Muscle of arm (tissue), 14 donors: ENCODE measurements around the gene EPHB6. TPM values are rescaled to one million over a fixed set of nuclear protein-coding genes. Genes with fewer than 3 reads are reported as not detected.

ENCODE experiments used
- DNase-seq: peaks from one replicate; pipeline ENCODE4 v3.0.0-alpha.2; 2013
- long read RNA-seq, 11 donors: transcript quantifications; one replicate each; lab custom pipeline, GENCODE V29; 2026
- polyA plus RNA-seq, 12 donors: library from polyadenylated mRNA; unstranded; fragments of 120-200 nt; gene quantifications; one replicate each; pipeline ENCODE4 v1.2.1, GENCODE V29; 2013; ENCODE audit not compliant: insufficient read length in 12 of 12

EPHB6 gene
- 10 to 100 TPM in 3 of 12 donors, 1 to 10 TPM in 8, not detected in 1; 2.1 to 34.3 (median 5.1) TPM for polyA plus RNA-seq
- long read RNA-seq, donor 1, result 0 reads
- long read RNA-seq, donor 2, result 0 reads
- long read RNA-seq, donor 3, result 0 reads
- long read RNA-seq, donor 4, result 0 reads
- long read RNA-seq, donor 5, result 0 reads
- long read RNA-seq, donor 6, result 0 reads
- long read RNA-seq, donor 7, result 0 reads
- long read RNA-seq, donor 8, result 0 reads
- long read RNA-seq, donor 9, result 0 reads
- long read RNA-seq, donor 10, result 0 reads
- long read RNA-seq, donor 11, result 0 reads

DNA sequence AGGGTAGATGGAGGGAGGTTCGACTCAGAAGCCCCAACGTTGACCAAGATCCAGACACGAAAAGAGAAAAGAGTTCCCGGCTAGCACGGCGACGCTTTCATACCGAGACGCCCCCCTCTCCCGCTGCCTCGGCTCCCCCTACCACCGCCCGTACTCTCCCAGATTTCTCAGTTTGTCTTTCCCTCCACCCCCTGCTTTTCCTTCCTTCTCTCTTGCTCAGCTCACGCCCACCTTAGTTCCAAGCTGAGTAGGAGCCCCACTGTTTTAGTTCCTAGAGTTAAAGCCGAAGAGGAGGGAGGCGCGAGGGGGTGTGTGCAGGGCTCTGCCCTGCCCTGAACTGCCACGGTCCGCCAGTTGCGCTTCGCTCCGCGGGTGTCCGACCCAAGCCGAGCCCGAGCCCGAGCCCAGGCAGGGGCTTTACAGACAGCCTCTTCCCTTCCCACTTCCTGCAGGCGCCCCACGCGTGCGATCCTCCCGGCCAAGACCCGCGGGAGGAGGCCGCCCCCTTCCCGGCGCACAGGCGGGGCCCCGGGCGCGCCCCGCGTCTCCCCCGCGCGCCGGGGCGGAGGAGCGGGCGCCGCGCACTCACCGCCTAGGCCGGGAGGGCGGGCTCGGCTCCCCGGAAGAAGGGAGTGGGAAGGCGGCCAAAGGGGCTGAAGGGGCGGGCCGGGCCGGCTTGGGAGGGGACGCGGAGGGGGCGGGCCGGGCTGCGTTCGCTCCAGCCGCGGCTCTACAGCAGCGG, at the start of gene EPHB6:
EPHB6 (plus strand) TSS at position 705 of the 742 bp plus-strand sequence. CDS start 8,152 bp downstream, outside the sequence.
- peak; percentile 83 for DNase-seq

DNA sequence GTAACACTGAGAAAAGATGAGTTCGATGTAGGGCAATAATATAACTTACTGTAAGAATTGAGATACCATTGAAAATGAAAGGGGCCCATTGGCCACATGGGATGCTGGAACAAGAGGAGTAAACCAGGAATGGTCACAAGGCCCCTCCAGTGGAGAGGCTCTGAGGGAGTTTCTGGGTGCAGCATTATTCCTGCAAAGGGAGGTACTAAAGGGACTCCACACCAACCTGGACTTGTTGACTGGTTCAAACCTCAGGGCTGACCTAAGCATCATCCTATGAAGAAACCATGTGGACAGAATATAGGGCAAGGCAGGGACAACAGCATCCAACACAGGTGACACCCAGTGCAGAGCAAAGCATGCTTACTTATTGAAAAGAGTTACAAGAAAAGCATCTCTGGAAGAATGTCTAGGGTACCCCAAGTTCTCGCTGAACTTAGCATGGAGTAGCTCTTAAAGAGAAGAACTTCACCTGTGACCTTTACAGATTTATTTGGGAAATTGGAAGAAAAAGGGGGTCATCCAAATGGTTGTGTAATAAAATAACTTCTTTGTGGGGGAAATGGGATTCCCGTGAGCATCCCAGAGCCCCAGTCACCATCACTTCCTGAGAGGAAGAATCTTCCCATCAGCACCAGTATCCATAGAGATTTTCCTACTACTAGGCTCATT, 49.4 kb upstream of the EPHB6 start:
- no peak for DNase-seq

DNA sequence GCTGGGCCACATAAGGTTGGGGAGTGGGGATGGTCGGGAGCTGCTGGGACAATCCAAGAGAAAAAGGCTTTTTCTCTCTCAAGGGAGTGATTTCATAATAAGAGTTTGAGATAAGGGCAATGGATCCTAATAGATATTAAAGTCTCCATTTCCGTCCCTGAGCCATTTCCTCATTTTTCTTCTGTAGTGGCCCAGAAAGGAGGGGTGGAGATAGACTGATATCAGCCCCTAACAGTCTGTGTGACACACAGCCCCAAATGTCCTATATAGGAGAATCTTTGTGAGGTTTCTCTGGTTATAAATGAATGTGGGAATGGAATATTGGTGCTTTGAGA, 48.9 kb upstream of the EPHB6 start:
- DNase-seq, result no peak

DNA sequence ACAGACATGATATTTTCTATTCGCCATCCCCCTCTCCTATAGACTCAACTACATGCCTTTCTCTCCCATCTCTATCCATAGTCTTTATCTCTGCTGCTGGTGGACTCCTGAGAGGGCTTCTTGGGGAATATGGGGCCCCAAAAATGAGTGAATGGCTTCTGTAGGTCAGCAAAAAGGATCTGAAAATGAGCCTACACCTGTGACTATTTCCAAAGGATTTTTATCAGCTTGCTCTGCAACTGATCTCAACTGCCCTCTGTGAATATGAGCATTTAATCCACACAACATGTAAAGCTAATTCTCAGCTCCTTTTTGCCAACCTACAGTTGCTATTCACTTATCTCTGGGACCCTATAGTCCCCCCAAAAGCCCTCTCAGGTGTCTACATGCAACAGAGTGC, 47.9 kb upstream of the EPHB6 start:
- no peak for DNase-seq

GRCh38 chr7:142807855-142808460, 46.9 kb upstream of the EPHB6 start:
- no peak for DNase-seq

- no peak for DNase-seq
Observed at GRCh38 chr7:142808461-142808801, 46.4 kb upstream of the EPHB6 start.

DNA sequence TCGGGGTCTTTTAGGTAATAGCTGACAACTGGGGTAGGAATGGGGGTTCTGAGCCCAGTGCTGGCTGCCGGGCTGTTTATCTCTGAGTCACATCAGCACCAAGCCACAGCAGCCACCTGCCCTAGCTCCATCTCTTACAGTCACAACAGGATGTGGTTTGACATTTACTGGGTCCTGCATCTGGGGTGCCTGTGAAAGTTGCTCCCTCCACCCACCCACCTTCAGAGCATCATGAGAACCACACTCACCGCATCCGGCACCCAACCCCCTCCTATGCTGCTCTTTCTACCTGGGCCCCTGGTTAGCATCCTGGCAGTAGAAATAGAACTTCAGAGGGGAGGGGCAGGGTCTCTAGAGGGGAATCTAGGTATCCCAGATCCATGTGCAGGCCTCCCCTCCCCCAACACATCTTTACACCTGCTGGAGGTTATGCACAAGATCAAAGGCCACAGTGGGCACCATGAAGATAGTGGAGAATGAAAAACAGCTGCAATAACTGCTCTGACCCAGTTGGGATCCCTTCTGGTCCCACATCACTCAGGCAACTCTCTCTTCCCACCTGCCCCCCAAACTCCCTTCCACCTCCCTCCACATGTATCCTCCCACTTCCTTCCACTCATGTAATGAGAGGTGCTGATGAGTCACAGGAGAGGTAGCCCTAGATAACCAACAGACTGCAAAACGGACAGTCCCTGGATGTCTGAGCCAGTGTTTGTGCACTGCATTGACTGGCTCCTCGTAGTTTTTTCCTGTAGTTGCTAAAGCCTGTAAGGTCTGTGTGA, 45.9 kb upstream of the EPHB6 start:
- no peak for DNase-seq

GRCh38 chr7:142809671-142810070, 45.2 kb upstream of the EPHB6 start:
- no peak for DNase-seq

GRCh38 chr7:142811154-142811737, 43.6 kb upstream of the EPHB6 start:
- no peak for DNase-seq

DNA sequence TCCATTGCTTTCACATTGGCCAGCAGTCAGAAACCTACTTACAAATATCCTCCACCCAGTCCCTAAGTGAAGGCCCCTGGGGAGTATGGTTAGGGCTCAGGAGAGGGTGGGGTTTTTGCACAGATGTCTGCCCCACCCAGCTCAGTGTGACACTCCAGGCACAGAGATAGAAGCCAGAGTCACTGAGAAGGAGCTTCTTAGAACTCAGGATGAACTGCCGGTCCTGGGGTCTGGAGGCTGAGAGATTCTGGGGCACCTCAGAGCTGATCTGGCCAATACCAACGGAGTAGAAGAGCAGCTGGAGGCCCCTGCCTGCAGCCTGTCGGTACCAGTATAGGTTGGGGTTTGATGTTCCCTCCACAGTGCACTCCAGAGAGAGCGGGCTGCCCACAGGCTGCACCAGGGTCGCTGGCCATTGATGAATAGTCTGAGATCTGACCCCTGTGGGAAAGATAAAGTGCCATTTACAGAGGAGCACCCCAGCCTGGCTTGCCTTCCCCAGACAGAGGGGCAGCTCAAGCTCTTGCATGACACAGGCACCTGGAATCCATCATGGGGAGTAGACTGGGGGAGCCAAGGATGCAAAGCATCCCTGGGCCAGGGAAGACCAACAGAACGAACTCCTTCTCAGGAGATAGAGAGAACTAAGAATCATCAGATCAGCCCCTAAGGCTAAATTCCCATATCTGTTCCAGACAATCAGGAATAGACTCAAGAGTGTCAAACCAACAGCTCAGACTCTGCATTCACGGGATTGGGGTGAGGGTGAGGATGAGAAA, 42.2 kb upstream of the EPHB6 start:
- no peak for DNase-seq

GRCh38 chr7:142813226-142813625, 41.6 kb upstream of the EPHB6 start:
- DNase-seq, result no peak

DNA sequence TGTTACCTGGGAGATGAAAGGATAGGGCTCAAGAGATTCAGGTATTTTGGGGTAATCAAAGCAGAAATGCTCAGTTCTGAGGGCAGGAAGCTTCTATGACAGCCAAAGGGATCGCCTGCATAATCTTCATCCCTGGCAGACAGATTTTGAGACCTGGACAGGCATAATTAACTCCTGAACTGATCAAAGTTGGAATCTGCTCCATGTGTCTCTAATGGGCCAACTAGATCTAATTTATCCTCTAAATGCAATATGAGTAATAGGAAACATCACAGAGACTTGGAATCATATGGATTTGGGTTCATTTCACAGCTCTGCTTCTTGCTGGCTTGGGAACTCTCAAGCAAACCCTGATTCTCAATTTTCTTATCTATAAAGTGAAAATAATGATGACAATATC, 41.2 kb upstream of the EPHB6 start:
- no peak for DNase-seq

DNA sequence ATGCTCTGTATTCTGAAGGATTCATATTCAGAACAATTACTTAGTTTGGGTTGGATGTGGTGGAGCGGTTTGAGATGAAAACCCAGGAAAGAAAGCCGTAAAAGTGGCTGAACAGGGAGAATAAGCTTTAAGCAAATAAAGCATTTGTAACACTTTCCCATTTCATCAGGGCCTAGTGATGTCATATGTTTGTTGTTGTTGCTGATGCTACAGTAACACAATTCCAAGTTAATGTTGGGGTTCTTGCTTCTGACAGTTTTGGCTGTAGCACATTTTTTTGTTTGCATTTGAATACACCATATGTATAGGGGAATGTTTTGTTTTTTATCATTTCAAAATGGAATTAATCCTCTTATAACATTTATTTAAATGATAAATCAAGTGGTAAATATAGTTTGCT, 40.4 kb upstream of the EPHB6 start:
- no peak for DNase-seq

DNA sequence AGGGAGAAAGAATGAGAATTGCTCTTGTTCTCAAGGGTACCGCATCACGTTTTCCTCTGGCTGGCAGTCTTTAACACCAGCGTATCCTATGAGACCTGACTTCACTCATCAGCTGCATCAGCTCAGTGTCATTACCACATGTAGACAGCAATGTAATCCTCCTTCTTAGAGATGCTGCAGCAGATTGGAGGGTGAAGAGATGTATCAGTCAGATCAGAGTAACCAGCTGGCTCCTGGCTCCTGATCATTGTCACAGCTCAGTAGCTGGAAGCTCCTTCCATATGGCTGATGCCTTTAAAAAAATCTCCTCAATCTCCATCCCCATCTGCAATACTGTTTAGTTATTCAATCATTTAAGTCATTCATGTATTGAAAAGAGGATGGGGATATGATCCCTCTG, 39.7 kb upstream of the EPHB6 start:
- DNase-seq, result no peak

GRCh38 chr7:142817506-142817905, 37.4 kb upstream of the EPHB6 start:
- DNase-seq, result no peak

GRCh38 chr7:142819530-142819929, 35.3 kb upstream of the EPHB6 start:
- no peak for DNase-seq

DNA sequence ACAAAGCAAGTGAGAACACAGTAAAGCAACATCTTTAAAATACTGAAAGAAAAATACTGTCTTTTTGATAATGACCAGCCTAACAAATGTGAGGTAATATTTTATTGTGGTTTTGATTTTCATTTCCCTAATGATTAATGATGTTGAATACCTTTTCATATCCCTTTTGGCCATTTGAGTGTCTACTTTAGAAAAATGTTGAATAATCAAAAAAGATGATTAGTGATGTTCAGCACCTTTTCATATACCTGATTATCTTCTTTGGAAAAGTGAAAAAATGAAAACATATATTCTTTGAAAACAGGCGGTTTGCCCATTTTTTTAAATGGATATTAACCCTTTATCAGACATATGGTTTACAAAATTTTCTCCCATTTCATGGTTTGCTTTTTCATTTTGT, 32.2 kb upstream of the EPHB6 start:
- DNase-seq, result no peak

- DNase-seq, result no peak
Observed at GRCh38 chr7:142827951-142828500, 26.9 kb upstream of the EPHB6 start.

- no peak for DNase-seq
Observed at GRCh38 chr7:142832417-142832816, 22.5 kb upstream of the EPHB6 start.
